HG02623 (cell line): Measurements from ENCODE around the gene ARHGAP26.

ENCODE experiments used
- ATAC-seq: cut with Tn5 transposase; IDR thresholded peaks from one replicate; pipeline ENCODE4 v1.9.1; 2021; ENCODE audit warnings: moderate library complexity; ENCODE audit not compliant: unreplicated experiment

The ARHGAP26 gene

DNA sequence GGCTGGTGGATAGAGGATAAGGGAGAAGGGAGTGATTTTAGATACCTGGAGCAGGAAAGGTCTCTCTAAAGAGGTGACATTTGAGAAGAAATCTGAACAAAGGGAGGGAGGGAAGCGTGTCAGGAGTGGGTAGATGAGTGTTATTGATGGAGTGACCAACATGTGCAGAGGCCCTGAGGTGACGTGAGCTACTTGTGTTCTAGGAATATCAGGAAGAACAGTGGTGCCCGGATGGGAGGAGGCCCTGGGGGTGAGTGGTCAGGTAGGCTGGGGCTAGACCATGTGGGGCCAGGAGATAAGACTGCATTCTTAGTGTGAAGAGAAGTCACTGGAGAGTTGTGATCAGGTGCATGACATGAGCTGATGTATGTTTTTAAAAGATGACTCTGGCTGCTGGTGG, 256.2 kb downstream of the ARHGAP26 start:
- no peak for ATAC-seq

DNA sequence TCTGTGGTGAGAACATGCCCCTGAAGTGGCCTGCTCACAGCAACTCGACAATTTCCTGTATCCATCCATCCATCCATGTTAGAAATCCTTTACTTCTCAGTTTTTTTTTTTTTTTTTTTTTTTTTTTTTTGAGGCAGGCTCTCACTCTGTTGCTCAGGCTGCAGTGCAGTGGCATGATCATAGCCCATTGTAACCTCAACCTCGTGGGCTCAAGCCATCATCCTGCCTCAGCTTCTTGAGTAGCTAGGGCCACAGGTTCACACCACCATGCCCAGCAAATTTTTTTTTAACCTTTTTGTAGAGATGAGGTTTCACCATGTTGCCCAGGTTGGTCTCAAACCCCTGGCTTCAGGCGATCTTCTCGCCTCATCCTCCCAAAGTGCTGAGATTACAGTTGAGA, 259.1 kb downstream of the ARHGAP26 start:
- no peak for ATAC-seq

GRCh38 chr5:143030349-143030748, 260.2 kb downstream of the ARHGAP26 start:
- ATAC-seq: no peak

DNA sequence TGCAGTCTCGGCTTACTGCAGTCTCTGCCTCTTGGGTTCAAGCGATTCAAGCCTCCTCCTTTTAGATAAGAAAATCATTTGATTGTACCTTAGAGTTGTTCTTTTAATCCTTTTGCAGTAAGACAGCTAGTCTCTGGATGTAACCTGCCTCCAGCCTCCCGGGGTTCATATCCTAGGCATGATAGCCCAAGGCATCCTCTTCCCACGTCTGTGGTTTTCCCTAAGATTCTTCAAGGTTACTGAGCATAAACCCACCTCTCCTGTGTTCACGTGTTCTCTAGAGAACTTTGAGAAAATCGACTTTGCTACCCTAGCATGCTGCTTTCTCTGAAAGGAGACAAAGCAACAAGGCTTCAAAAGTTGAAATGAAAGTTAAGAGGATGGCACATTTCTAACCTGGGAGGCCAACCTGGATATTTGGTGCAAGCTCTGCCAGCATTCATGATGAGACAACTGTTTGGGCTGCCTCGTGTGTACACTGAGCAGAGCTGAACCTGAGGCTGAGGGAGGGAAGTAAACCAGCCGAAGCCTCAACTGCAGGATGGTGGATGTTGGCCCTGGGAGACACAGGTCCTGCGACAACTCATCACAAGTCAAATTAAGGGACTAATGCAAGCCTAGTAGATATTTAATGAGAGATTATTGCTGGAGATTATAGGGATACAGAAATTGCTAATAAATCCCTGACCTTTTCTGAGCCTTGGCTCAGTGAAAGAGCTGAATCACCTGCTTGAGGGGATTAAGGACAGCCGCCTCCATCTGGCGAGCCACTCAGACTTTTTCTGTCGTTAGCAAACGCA, 261.8 kb downstream of the ARHGAP26 start:
- ATAC-seq: no peak

- no peak for ATAC-seq
These were observed 262.3 kb downstream of the ARHGAP26 start for GRCh38 chr5:143032581-143032836.

DNA sequence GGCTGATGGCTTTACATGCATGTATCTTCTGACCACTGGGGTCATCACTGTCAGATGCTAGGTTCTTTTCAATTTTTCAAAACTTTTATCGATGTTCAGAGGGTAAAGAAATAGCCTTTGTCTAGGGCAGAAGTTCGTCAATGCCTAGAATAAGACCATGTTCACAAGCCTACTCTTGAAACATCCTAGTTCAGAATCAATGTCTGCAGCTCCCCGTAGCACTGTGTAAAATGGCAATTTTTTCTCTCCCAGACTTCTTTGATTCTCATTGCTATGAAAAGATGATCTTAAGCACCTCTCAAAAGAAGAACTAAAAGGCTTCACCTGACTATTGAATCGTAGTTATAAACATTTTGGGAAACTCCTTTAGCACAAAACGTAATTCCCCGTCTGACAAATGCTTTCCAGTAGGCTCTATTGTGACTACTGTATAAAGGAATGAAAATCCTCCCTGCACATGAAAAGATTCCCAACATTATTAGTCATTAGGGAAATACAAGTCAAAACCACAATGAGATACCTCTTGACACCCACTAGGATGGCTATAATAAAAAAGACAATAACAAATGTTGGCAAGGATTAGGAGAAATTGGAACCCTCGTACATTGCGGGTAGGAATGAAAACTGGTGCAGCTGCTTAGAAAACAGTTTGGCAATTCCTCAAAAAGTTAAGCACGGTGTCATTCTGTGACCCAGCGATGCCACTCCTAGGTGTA, 263.5 kb downstream of the ARHGAP26 start:
- ATAC-seq: no peak

- ATAC-seq: no peak
These were observed 266.2 kb downstream of the ARHGAP26 start for GRCh38 chr5:143036146-143036927.

DNA sequence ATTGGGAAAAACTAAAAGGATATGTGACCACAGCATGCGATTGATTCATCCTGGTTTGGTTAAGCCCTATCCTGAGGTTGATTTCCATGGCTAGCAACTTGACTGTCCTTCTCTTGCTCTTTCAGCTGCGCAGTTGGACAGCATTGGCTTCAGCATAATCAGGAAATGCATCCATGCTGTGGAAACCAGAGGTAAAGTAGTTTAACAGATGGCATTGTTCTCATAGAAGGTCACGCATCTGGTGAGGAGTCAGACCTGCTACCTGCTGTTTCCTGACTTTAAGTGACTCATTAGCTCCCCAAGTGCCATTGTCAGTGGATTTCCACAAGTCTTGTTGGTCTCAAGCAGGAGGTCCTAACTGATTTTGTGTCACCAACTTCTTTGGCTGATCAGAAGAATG, 266.9 kb downstream of the ARHGAP26 start:
- ATAC-seq: no peak

- ATAC-seq: no peak
These were observed 267.5 kb downstream of the ARHGAP26 start for GRCh38 chr5:143037708-143038107.

DNA sequence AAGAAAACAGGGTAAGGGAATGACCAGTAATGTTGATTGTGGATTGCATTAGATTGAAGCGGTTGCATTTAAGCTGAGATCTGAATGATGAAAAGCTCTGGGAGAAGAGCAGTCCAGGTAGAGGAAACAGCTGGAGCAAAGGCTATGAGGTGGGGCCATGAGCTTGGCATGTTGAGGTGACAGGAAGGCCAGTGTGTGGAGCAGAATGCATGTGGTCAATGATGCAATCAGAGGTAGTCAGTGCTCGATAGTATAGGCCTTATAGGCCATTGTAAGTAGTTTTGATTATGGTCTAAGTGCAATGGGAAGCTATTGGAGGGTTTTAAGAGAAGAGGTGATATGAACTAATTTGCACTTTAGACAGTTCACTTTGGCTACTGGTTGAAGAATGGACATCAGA, 270.4 kb downstream of the ARHGAP26 start:
- no peak for ATAC-seq

DNA sequence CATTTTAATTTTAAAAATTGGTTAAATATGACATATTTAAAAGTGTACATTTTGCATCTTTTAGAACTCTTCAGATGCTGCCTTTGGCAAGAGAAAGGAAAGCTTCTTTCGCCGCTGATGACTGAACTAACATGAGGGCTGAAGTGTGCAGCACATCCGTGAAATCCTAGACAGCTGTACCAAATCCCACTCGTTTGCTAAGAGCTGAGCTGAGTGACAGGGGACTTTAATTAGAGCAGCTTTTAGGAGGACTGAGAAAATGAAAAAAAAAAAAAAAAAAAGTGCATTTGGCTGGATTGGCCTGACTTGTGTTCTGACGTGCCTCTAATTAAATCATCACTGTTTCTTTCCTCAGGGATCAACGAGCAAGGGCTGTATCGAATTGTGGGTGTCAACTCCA, 271.3 kb downstream of the ARHGAP26 start:
- ATAC-seq: no peak

DNA sequence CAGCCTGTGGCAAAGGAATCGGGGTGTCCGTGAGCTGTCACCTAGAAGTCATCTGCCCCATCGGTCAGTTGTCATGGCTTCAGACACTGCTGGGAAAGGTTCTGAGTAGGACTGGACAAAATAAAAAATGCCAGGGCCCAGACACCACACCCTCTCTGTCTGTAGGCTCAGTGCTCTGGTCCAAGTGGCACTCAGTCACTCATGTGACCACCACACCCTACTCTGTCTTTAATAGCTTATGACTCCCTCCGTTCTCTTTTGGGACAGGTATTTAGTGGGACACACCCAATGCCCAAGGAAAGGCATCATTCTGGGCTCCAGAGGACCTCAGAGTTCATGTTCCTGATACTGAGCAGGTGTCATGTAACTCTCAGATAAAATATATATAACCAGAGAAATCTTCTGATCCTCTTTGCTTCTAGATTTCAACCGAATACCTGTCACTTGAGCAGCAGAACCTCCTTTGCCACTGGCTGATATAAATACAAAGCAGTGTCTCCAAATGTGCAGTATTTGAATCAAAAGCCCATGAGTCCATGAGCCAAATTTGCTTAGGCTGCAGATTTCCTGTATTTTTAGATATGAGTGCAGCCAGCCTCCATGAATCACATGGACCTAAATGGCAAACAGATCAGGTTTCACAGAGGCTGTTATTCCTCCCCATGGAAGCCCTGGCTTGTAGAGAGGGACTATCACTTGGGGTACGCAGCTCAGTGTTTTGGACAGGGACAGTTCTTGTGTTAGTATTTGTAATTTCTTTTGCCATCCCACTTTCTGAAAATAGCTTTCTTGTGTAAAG, 272.0 kb downstream of the ARHGAP26 start:
- no peak for ATAC-seq

DNA sequence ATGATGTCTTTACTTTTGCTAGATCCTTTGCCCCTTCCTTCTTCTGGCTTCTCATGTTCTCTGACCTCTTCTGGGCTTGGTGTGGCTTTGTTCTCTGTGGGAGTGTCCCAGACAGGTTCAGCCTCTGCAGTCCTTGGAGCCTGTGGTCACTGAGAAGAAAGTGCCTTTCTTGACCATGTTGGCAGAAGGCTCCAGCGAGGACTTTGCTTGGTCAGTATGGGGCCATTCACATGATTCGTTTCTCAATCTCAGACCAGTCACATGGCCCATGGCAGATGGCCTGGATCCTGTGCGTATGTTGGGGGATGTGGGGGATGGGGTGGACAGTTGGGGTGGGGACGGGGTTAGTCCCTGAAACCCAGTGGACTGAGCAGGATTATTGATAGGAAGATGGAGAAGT, 274.1 kb downstream of the ARHGAP26 start:
- no peak for ATAC-seq

- no peak for ATAC-seq
These were observed 274.9 kb downstream of the ARHGAP26 start for GRCh38 chr5:143045062-143045461.

DNA sequence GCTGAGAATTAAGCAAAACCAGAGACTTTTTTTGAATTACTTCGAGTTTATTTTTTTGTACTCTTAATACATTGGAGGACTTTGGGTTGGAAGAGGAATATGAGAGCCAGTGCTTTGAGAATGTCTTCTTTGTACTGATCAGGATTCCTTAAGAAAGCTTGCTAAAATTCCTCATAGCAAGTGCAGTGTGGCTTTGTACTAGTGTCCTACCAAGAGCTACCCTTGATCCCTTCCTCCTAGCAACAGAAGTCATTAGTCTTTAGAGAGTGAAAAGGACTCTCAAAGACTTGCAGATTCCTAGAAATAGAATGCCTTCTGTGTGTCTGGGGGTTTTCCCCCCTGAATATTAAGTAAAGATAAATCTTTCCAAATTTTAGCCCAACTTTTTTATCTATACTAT, 276.1 kb downstream of the ARHGAP26 start:
- ATAC-seq: no peak

DNA sequence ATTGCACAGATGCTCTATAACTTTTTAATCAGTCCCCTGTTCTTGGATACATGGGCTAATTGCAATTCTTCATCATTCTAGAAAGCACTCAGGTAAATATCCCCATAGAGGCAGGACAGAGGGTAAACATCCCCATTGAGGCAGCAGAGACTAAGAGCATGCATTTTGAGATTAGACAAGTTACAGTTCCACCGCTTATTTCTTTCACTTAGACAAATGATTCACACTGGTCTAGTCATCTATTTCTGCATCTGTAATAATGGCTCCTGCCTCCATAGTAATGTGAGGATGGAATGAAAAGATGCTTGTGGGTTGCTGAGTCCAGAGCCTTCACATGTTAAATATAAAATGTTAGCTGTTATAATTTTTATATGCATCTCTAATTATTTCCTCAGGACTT, 276.9 kb downstream of the ARHGAP26 start:
- no peak for ATAC-seq

DNA sequence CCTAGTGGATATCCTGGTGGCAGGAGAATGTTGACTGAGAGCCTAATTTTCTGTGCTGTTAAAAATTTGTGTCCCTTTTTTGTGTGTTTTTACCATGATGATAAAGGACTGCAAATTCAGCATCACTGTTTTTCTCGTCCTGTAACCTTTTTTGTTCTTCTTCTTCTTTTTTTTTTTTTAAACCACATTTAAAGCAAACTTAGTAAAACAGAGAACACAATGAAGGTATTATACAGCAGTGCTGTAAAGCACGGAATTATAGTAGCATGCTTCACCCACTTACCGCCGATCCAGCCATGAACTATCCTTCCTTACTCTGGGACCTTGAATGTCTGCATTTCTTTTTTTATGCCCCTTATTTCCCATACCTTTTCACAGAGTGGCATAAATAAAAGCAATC, 280.0 kb downstream of the ARHGAP26 start:
- ATAC-seq: no peak

- ATAC-seq: no peak
These were observed 281.3 kb downstream of the ARHGAP26 start for GRCh38 chr5:143051244-143052058.

DNA sequence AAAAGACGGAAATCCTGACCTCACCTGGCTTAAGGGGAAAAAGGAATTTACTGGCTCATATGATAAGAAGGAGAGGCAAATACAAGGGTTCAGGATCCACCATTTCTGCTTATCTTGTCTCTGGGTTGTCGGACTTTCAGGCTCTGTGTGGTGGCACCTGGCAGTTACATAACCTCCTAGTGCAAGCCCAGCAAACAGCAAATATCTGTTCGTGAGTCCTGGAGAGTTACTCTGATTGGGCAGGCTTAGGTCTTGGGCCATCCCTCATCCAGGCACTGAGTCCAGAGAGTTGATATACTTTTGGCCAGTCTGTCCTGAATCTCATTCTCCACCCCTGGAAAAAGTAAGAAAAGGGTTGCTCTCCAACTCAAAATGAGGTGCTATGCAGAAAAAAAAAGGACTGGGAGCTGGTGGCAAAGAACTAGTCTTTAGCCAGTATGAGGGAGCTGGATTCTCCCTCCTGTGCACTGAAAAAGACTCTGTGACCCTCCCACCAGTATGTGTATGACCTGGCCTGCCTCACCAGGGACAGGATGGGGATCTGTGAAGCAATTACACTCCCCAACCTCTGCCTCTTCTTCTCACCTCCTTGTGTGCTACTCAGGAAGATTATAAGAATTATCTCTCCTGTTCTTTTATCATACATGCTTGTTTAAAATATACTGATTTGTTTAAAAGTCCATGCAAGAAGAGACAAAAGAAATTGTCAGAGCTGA, 282.9 kb downstream of the ARHGAP26 start:
- ATAC-seq: no peak

DNA sequence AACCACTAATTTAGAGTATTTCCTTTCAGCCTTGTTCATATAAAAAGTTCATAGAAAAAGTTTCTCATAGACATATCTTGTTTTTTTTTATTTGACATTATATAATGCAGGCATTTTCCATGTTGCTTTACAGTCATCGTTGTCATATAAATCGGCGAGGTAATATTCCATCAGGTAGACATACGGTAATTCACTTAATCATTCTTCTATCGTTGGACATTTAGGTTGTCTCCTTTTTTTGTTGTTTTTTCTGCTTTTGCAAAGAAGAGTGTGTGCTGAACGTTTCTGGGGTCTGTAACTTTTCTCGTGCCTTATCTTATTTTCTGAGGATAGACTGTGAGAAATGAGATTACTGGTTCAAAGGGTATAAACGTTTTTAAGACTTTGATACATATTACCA, 283.6 kb downstream of the ARHGAP26 start:
- ATAC-seq: no peak
